Measurements from ENCODE around the gene MCU.

MCU gene

GRCh38 chr10:72828294-72828693, 136.4 kb downstream of the MCU start:
- FAIRE-seq, result no peak
- no peak for DNase-seq (ENCODE audit: insufficient read length, low spot score)

- FAIRE-seq (no peak), DNase-seq (ENCODE audit: insufficient read length, low spot score) (no peak)
These were observed 138.7 kb downstream of the MCU start for GRCh38 chr10:72830625-72831024.

- FAIRE-seq, result no peak
- no peak for DNase-seq (ENCODE audit: insufficient read length, low spot score)
These were observed 139.9 kb downstream of the MCU start for GRCh38 chr10:72831696-72832409.

GRCh38 chr10:72832701-72833100, 140.8 kb downstream of the MCU start:
- FAIRE-seq (no peak), DNase-seq (ENCODE audit: insufficient read length, low spot score) (no peak)

- no peak for FAIRE-seq
- DNase-seq (ENCODE audit: insufficient read length, low spot score), result peak; percentile 48
These were observed 142.4 kb downstream of the MCU start for GRCh38 chr10:72834183-72834825.

GRCh38 chr10:72840319-72840718, 148.4 kb downstream of the MCU start:
- FAIRE-seq (no peak), DNase-seq (ENCODE audit: insufficient read length, low spot score) (no peak)

- DNase-seq (ENCODE audit: insufficient read length, low spot score), result no peak
- FAIRE-seq, result no peak
These were observed 149.5 kb downstream of the MCU start for GRCh38 chr10:72841487-72841886.

- no peak for DNase-seq (ENCODE audit: insufficient read length, low spot score)
- no peak for FAIRE-seq
These were observed 150.2 kb downstream of the MCU start for GRCh38 chr10:72842164-72842563.

- peak; percentile 11 for DNase-seq (ENCODE audit: insufficient read length, low spot score)
- peak; percentile 49 for FAIRE-seq
These were observed 154.3 kb downstream of the MCU start for GRCh38 chr10:72846238-72846637.

- DNase-seq (ENCODE audit: insufficient read length, low spot score), result no peak
- FAIRE-seq, result no peak
These were observed 155.7 kb downstream of the MCU start for GRCh38 chr10:72847681-72848080.

GRCh38 chr10:72850861-72851260, 158.9 kb downstream of the MCU start:
- FAIRE-seq (no peak), DNase-seq (ENCODE audit: insufficient read length, low spot score) (no peak)

- DNase-seq (ENCODE audit: insufficient read length, low spot score), result no peak
- no peak for FAIRE-seq
These were observed 159.6 kb downstream of the MCU start for GRCh38 chr10:72851509-72851908.

- no peak for DNase-seq (ENCODE audit: insufficient read length, low spot score)
- no peak for FAIRE-seq
These were observed 160.6 kb downstream of the MCU start for GRCh38 chr10:72852508-72852907.

- no peak for DNase-seq (ENCODE audit: insufficient read length, low spot score)
- no peak for FAIRE-seq
These were observed 163.2 kb downstream of the MCU start for GRCh38 chr10:72855129-72855528.

- FAIRE-seq, result no peak
- DNase-seq (ENCODE audit: insufficient read length, low spot score), result no peak
These were observed 163.8 kb downstream of the MCU start for GRCh38 chr10:72855790-72856189.

GRCh38 chr10:72858067-72858466, 166.1 kb downstream of the MCU start:
- FAIRE-seq, result no peak

GRCh38 chr10:72862957-72863356, 171.0 kb downstream of the MCU start:
- FAIRE-seq (no peak), DNase-seq (ENCODE audit: insufficient read length, low spot score) (no peak)

More at GRCh38 chr10:72858067-72858466, 166.1 kb downstream of the MCU start:
- DNase-seq (ENCODE audit: insufficient read length, low spot score), result no peak

GRCh38 chr10:72875250-72876055, 183.5 kb downstream of the MCU start:
- no peak for FAIRE-seq

GRCh38 chr10:72879245-72879644, 187.3 kb downstream of the MCU start:
- DNase-seq (ENCODE audit: insufficient read length, low spot score) (no peak), FAIRE-seq (no peak)

More at GRCh38 chr10:72875250-72876055, 183.5 kb downstream of the MCU start:
- peak; percentile 38 for DNase-seq (ENCODE audit: insufficient read length, low spot score)

- FAIRE-seq (no peak), DNase-seq (ENCODE audit: insufficient read length, low spot score) (no peak)
These were observed 189.3 kb downstream of the MCU start for GRCh38 chr10:72881291-72881690.

- DNase-seq (ENCODE audit: insufficient read length, low spot score) (no peak), FAIRE-seq (no peak)
These were observed 191.9 kb downstream of the MCU start for GRCh38 chr10:72883861-72884260.

GRCh38 chr10:72885953-72886352, 194.0 kb downstream of the MCU start:
- FAIRE-seq, result no peak

More at GRCh38 chr10:72885953-72886352, 194.0 kb downstream of the MCU start:
- DNase-seq (ENCODE audit: insufficient read length, low spot score), result no peak
